ENCODE results near the gene F7.

DNA sequence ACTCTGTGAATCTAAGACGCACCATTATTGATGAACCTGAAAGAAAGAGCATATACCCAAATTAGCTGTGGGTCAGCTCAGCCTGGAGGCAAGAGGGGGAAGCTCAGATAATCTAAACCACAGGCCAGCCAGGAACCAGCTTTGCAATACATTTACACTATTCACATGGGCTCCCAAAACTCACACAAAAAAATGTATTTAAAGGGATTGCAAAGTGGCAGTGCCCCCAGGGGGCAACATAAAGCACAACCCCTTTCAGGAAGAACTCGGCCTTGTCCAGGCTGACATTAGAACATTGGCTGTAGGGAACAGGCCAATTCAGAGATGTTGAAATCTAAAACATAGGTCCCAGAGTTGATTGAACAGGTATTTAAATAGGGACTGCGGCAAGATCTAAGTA, 49.6 kb downstream of the F7 start:
- TF ChIP-seq, protein P1, sequence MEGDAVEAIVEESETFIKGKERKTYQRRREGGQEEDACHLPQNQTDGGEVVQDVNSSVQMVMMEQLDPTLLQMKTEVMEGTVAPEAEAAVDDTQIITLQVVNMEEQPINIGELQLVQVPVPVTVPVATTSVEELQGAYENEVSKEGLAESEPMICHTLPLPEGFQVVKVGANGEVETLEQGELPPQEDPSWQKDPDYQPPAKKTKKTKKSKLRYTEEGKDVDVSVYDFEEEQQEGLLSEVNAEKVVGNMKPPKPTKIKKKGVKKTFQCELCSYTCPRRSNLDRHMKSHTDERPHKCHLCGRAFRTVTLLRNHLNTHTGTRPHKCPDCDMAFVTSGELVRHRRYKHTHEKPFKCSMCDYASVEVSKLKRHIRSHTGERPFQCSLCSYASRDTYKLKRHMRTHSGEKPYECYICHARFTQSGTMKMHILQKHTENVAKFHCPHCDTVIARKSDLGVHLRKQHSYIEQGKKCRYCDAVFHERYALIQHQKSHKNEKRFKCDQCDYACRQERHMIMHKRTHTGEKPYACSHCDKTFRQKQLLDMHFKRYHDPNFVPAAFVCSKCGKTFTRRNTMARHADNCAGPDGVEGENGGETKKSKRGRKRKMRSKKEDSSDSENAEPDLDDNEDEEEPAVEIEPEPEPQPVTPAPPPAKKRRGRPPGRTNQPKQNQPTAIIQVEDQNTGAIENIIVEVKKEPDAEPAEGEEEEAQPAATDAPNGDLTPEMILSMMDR (IDR thresholded peaks at IDR 0.05), result no peak
- no peak for TF ChIP-seq POLR2A (IDR thresholded peaks at IDR 0.05)
